Smooth muscle cell (in vitro differentiated cells): ENCODE data around the gene RAD51B. TPM values are rescaled to one million over a fixed set of nuclear protein-coding genes. Genes with fewer than 3 reads are reported as not detected.
A peak's percentile ranks its signal among the peaks of the same experiment; 100 is the strongest.

Source experiments
- DNase-seq: peaks from one replicate; lab custom pipeline; 2025; ENCODE audit not compliant: unreplicated experiment; lab: John Stamatoyannopoulos, UW
- H2AFZ ChIP-seq: fragments of 200-600 bp; sonication (generic); 2 replicates; pipeline ENCODE4 v1.6.0; 2016; ENCODE audit warnings: antibody characterized with exemption, low read depth, mild to moderate bottlenecking
- H3F3A ChIP-seq: fragments of 200-600 bp; sonication (generic); 2 replicates; pipeline ENCODE4 v1.6.0; 2017; ENCODE audit warnings: antibody characterized with exemption, low read depth
- H3K27ac ChIP-seq: fragments of 200-600 bp; sonication (generic); 2 replicates; pipeline ENCODE4 v1.5.1; 2016; ENCODE audit warnings: low read depth, mild to moderate bottlenecking
- H3K27me3 ChIP-seq: fragments of 200-600 bp; sonication (generic); 2 replicates; pipeline ENCODE4 v1.6.1; 2016; ENCODE audit warnings: low read depth, mild to moderate bottlenecking
- H3K36me3 ChIP-seq: fragments of 200-600 bp; sonication (generic); 2 replicates; pipeline ENCODE4 v1.5.1; 2016; ENCODE audit warnings: low read depth
- H3K4me1 ChIP-seq: fragments of 200-600 bp; sonication (generic); 2 replicates; pipeline ENCODE4 v1.5.1; 2016; ENCODE audit warnings: low read depth
- H3K4me2 ChIP-seq: fragments of 200-600 bp; sonication (generic); 2 replicates; pipeline ENCODE4 v1.6.0; 2016; ENCODE audit warnings: mild to moderate bottlenecking
- H3K4me3 ChIP-seq: fragments of 200-600 bp; sonication (generic); 2 replicates; pipeline ENCODE4 v1.5.1; 2016; ENCODE audit warnings: mild to moderate bottlenecking
- H3K79me2 ChIP-seq: fragments of 200-600 bp; sonication (generic); 2 replicates; pipeline ENCODE4 v1.6.0; 2016; ENCODE audit warnings: low read depth, mild to moderate bottlenecking
- H3K9ac ChIP-seq: fragments of 200-600 bp; sonication (generic); 2 replicates; pipeline ENCODE4 v1.6.0; 2016; ENCODE audit warnings: low read depth
- H3K9me3 ChIP-seq: fragments of 200-600 bp; sonication (generic); replicated peaks from 2 replicates; pipeline ENCODE4 v1.5.1; 2016; ENCODE audit warnings: low read depth
- H4K20me1 ChIP-seq: fragments of 200-600 bp; sonication (generic); 2 replicates; pipeline ENCODE4 v1.6.0; 2016; ENCODE audit warnings: low read depth
- WGBS: methylation state at CpG from one replicate; pipeline ENCODE4 v1.1.7; 2016; ENCODE audit warnings: low lambda C conversion rate; 5-methylcytosine and 5-hydroxymethylcytosine counted together
- polyA plus RNA-seq: library from polyadenylated mRNA; unstranded; fragments of >200 nt; fragmentation: Nextera tagmentation; extraction: Ambion mirVana; gene quantifications from 2 replicates; pipeline ENCODE4 v1.2.1, GENCODE V29; 2016
- total RNA-seq: library from RNA; depleted of rRNA; stranded (reverse); fragments of >200 nt; gene quantifications from 2 replicates; pipeline ENCODE4 v1.2.3, GENCODE V29; 2014
- TF ChIP-seq, protein P1 (sequence below): fragments of 200-600 bp; sonication (generic); IDR thresholded peaks from 2 replicates; pipeline ENCODE4 v1.5.1; 2017; ENCODE audit warnings: borderline replicate concordance, mild to moderate bottlenecking, antibody characterized with exemption; ENCODE audit not compliant: insufficient read depth, poor library complexity, severe bottlenecking

RAD51B gene
- total and polyA plus RNA-seq, 2 experiments from 2014 or later, result 4.6 to 5.3 TPM

DNA sequence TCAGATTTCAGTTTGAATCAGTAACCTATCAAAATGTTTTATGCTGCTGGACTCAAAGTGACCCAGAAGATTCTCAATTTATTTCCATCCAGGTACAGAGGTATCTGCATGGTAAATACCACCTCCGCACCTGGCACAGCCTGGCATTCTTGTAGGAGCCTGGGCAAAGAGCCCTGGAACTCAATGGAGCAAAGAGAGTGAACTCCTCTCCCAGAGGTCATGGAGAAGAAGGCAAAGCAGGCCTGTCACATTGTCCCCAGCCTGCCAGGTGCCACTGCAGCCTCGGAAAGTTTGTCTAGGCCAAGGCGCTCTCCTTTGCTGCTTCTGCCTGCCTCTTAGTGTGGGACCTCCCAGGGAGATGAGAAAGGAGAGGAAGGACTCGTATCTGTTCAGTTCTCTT, 653.5 kb downstream of the RAD51B start:
- Histone ChIP-seq H2AFZ (no peak overlapping the region), H3K4me1 (peaks cover 71% of the 10 kb centered on the region), H3K4me2 (no peak overlapping the region), H3K4me3 (no peak overlapping the region), H3K9me3 (no peaks in the 10 kb centered on the region), H4K20me1 (no peaks in the 10 kb centered on the region), H3K79me2 (no peaks in the 10 kb centered on the region), H3K27ac (no peak overlapping the region), H3K27me3 (no peaks in the 10 kb centered on the region), H3K36me3 (no peaks in the 10 kb centered on the region), H3F3A (peaks cover 12% of the 10 kb centered on the region), H3K9ac (no peak overlapping the region)
- 83% methylated on average over 4 of the region's 4 CpGs for WGBS
- DNase-seq, result no peak
- TF ChIP-seq, protein P1, sequence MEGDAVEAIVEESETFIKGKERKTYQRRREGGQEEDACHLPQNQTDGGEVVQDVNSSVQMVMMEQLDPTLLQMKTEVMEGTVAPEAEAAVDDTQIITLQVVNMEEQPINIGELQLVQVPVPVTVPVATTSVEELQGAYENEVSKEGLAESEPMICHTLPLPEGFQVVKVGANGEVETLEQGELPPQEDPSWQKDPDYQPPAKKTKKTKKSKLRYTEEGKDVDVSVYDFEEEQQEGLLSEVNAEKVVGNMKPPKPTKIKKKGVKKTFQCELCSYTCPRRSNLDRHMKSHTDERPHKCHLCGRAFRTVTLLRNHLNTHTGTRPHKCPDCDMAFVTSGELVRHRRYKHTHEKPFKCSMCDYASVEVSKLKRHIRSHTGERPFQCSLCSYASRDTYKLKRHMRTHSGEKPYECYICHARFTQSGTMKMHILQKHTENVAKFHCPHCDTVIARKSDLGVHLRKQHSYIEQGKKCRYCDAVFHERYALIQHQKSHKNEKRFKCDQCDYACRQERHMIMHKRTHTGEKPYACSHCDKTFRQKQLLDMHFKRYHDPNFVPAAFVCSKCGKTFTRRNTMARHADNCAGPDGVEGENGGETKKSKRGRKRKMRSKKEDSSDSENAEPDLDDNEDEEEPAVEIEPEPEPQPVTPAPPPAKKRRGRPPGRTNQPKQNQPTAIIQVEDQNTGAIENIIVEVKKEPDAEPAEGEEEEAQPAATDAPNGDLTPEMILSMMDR, result no peak

DNA sequence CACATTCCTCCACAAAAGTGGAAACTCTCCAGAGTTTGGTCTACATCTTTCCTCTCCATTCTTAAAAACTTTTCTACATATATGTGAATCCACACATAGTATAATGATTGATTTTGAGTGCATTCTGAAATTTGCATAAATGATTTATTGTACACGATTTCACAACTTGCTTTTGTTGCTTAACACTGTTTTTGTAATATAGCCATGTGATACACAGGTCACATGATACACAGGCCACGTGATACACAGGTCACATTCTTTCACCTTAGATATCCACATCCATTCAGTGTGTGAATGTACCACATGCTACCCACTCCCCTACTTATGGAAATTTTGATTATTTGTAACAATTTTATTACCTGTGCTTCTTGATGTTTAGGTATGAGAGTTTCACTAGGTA, 654.2 kb downstream of the RAD51B start:
- WGBS, result 91% methylated on average over 2 of the region's 2 CpGs
- Histone ChIP-seq H3K27ac (no peak overlapping the region), H2AFZ (no peak overlapping the region), H3F3A (peaks cover 6% of the 10 kb centered on the region), H4K20me1 (no peaks in the 10 kb centered on the region), H3K4me3 (no peak overlapping the region), H3K36me3 (no peaks in the 10 kb centered on the region), H3K9me3 (no peaks in the 10 kb centered on the region), H3K4me2 (no peak overlapping the region), H3K4me1 (peaks cover 71% of the 10 kb centered on the region), H3K79me2 (no peaks in the 10 kb centered on the region), H3K9ac (no peak overlapping the region), H3K27me3 (no peaks in the 10 kb centered on the region)
- TF ChIP-seq, protein P1, result no peak
- DNase-seq, result no peak

DNA sequence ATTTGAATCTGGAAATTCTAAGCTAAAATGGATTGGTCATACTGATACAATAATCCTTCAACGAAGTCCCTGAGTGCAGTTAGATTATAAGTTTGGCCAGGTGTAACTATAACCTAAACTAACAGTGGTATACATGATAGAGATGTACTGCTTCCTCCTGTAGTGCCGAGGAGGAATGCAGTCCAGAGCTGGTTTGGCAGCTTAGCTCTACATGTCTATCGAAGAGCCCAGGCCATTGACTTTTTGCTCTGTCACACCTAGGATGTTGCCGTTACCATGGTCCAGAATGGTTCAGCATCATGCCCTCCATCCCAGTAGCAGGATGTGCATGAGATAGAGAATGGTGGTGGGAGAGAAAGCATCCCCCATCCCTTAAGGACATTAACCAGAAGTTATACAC, 655.2 kb downstream of the RAD51B start:
- no peaks in the 10 kb centered on the region for H3K9me3 ChIP-seq
- no peaks in the 10 kb centered on the region for H3F3A ChIP-seq
- no peak overlapping the region for H3K4me3 ChIP-seq
- H3K27me3 ChIP-seq, result no peaks in the 10 kb centered on the region
- peaks cover 65% of the 10 kb centered on the region for H3K4me1 ChIP-seq
- no peak for DNase-seq
- TF ChIP-seq, protein P1, result no peak
- no peak overlapping the region for H2AFZ ChIP-seq
- WGBS, result 70% methylated on average over 4 of the region's 4 CpGs
- H3K4me2 ChIP-seq, result no peak overlapping the region
- no peaks in the 10 kb centered on the region for H3K36me3 ChIP-seq
- no peak overlapping the region for H3K27ac ChIP-seq
- no peak overlapping the region for H3K9ac ChIP-seq
- no peaks in the 10 kb centered on the region for H4K20me1 ChIP-seq
- H3K79me2 ChIP-seq, result no peaks in the 10 kb centered on the region

DNA sequence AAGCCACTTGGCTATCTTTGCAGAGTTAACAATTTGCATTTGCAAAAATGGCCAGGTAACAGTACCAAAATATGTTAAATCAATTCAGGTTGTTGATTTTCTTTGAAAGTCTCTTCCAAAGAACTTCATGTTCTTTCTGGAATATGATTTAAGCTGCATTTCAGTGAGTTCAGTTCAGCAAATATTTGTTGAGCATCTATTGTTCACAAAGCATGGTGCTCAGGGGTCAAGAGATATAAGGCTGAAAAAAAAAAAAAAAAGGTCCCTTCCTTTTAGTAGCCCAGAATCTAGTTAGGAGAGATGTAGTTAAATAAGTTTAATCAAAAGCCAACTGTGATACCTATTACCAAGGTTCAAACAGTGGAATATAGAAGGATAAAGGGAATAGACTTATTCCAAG, 656.2 kb downstream of the RAD51B start:
- TF ChIP-seq, protein P1, result no peak
- peak overlapping the region; percentile 34 for H3K27ac ChIP-seq
- H3K9ac ChIP-seq, result no peak overlapping the region
- H4K20me1 ChIP-seq, result no peaks in the 10 kb centered on the region
- no peak for DNase-seq
- H3K9me3 ChIP-seq, result no peaks in the 10 kb centered on the region
- no peak overlapping the region for H3K4me3 ChIP-seq
- peak overlapping the region; percentile 20 for H3K4me2 ChIP-seq
- H3F3A ChIP-seq, result no peaks in the 10 kb centered on the region
- no peaks in the 10 kb centered on the region for H3K36me3 ChIP-seq
- no peak overlapping the region for H2AFZ ChIP-seq
- H3K79me2 ChIP-seq, result no peaks in the 10 kb centered on the region
- H3K27me3 ChIP-seq, result no peaks in the 10 kb centered on the region
- H3K4me1 ChIP-seq, result peaks cover 56% of the 10 kb centered on the region
